Natural killer cell treated with Interleukin-12 subunit alpha and Interleukin-12 subunit beta and Interleukin-15 and Interleukin-18, amount 100 ng/mL, for 72 hours (primary cell): Measurements from ENCODE around the gene FNDC3B. TPM values are rescaled to one million over a fixed set of nuclear protein-coding genes. Genes with fewer than 3 reads are reported as not detected.
A peak's percentile ranks its signal among the peaks of the same experiment; 100 is the strongest.

ENCODE experiments used
- ATAC-seq, 2 donors: fragments of 150-1000 bp; cut with Tn5 transposase in 1 of 2; sonication (Bioruptor Pico), chemical (Tn5 transposase) in 1 of 2; 2 replicates each; pipeline ENCODE4 v1.10.0; 2021
- DNase-seq: peaks from one replicate; pipeline ENCODE4 v3.0.0; 2022; ENCODE audit warnings: low spot score
- H3K27ac Mint-ChIP-seq, 2 donors: 1 replicate in 1 of 2; 2 replicates in 1 of 2; pipeline ENCODE4 v1.8.0; 2022; ENCODE audit warnings: mixed read lengths in 2 of 2, mild to moderate bottlenecking in 1 of 2, moderate library complexity in 1 of 2
- H3K27me3 Mint-ChIP-seq, 2 donors: 1 replicate in 1 of 2; 2 replicates in 1 of 2; pipeline ENCODE4 v1.8.0; 2022; ENCODE audit warnings: mixed read lengths in 2 of 2
- H3K36me3 Mint-ChIP-seq: one replicate; pipeline ENCODE4 v1.8.0; 2022; ENCODE audit warnings: mixed read lengths
- H3K4me1 Mint-ChIP-seq, 2 donors: 1 replicate in 1 of 2; 2 replicates in 1 of 2; pipeline ENCODE4 v1.8.0; 2022; ENCODE audit warnings: low read depth in 2 of 2, mixed read lengths in 2 of 2, mild to moderate bottlenecking in 1 of 2
- H3K4me3 Mint-ChIP-seq: one replicate; pipeline ENCODE4 v1.8.0; 2022; ENCODE audit warnings: mixed read lengths
- H3K9me3 Mint-ChIP-seq: 2 replicates; pipeline ENCODE4 v1.8.0; 2022; ENCODE audit warnings: mixed read lengths
- total RNA-seq, 2 donors: library from RNA; stranded (reverse); gene quantifications; one replicate each; pipeline ENCODE4 v1.2.3, GENCODE V29; 2022

The FNDC3B gene
- total RNA-seq, 2 donors from 2014 or later: 149 to 217 TPM

DNA sequence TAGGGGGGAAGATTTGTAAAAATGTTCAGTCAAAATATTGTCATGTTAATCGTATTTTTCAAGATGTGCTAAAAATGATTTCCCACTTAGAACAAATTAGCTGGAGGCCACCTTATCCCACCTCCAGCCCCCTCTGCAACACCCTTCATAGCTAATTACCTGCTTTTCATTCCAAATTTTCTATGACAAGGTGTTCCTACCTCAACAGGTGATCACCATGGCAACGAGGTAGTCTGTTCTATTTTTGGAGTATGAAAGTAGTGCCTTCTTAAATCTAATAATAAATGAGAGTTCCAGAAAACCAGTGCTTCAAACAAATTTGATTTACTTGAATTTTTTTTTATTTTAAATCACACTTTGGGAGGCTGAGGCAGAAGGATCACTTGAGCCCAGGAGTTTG lies 149.8 kb downstream of the FNDC3B start:
- Mint-ChIP-seq H3K27ac (no peak overlapping the region), H3K36me3 (no peaks in the 10 kb centered on the region), H3K9me3 (no peaks in the 10 kb centered on the region), H3K4me3 (no peak overlapping the region), H3K27me3 (no peaks in the 10 kb centered on the region), H3K4me1 (peaks cover 21 to 30% of the 10 kb centered on the region in 2 donors)
- DNase-seq (no peak), ATAC-seq (no peak)

GRCh38 chr3:172189987-172190603 lies 150.7 kb downstream of the FNDC3B start:
- Mint-ChIP-seq H3K9me3 (no peaks in the 10 kb centered on the region), H3K27ac (no peak overlapping the region), H3K36me3 (no peaks in the 10 kb centered on the region), H3K4me1 (peaks cover 23 to 28% of the 10 kb centered on the region in 2 donors), H3K27me3 (no peaks in the 10 kb centered on the region), H3K4me3 (no peak overlapping the region)
- ATAC-seq: no peak
- DNase-seq: no peak

DNA sequence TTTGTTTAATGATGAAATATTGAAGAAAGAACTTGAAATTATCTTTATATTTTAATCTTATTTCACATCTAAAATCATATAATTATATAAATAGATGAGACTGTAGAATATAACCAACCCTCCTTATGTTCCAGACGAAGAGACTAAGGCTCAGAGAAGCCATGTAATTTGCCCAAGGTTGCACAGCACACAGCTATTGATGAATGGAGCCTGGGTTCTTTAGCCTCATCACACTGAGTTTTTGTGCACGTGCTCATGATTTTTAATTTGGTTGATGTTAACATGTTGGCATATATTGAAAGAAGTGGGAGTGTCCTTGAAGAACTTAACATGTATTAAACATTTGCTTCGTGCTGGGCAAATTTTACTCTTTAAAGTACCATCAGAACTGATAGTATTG lies 151.6 kb downstream of the FNDC3B start:
- Mint-ChIP-seq H3K27ac (peak overlapping the region in 1 of 2 donors; percentile 54), H3K27me3 (no peaks in the 10 kb centered on the region), H3K4me1 (peaks cover 29 to 30% of the 10 kb centered on the region in 2 donors), H3K9me3 (no peaks in the 10 kb centered on the region), H3K4me3 (no peak overlapping the region), H3K36me3 (no peaks in the 10 kb centered on the region)
- no peak for ATAC-seq
- DNase-seq: no peak

DNA sequence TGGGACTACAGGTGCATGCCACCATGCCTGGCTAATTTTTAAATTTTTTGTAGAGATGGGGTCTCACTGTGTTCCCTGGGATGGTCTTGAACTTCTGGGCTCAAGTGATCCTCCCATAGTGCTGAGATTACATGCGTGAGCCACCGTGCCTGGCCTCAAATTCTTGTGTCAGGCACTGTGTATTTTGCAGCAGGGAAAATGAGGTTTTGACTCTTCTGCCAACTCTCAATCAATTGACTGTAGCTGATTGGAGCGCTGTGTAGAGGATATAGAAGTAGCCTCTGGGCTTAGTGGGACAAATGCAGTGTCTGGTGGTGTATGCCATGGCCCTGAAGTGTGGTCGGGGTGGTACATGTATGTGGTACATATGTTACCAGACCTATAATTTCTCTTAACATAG lies 152.3 kb downstream of the FNDC3B start:
- Mint-ChIP-seq H3K27ac (peak overlapping the region in 1 of 2 donors; percentile 54), H3K9me3 (no peaks in the 10 kb centered on the region), H3K4me1 (peaks cover 27 to 30% of the 10 kb centered on the region in 2 donors), H3K4me3 (no peak overlapping the region), H3K36me3 (no peaks in the 10 kb centered on the region), H3K27me3 (no peaks in the 10 kb centered on the region)
- ATAC-seq: no peak
- no peak for DNase-seq

DNA sequence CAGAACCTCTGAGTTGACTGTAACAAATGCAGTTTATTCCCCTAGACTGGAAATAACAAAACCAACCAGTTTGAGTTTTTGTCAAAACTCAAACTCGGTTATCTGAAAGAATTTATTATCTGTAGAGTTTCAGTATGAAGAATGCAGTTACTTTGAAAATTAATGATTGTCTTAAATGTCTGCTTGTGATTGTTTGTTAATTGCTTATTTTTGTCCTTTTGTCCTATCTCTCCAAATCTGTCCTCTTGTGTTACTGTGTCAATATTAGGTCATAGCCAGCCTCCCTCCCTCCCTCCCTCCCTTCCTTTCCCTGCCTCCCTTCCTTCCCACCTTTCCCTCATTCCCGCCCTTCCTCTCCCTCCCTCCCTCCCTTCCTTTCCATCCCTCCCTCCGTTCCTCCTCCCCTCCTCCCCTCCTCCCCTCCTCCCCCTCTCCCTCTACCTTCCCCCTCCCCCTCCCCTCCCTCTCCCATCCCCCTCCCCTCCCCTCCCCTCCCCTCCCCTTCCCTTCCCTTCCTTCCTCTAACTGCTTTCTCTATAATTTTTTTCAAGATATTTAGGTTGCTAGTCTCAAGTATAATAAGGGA lies 153.5 kb downstream of the FNDC3B start:
- Mint-ChIP-seq H3K4me1 (peaks cover 24 to 30% of the 10 kb centered on the region in 2 donors), H3K9me3 (no peaks in the 10 kb centered on the region), H3K27ac (no peak overlapping the region), H3K36me3 (no peaks in the 10 kb centered on the region), H3K4me3 (no peak overlapping the region), H3K27me3 (no peaks in the 10 kb centered on the region)
- no peak for DNase-seq
- ATAC-seq: no peak

DNA sequence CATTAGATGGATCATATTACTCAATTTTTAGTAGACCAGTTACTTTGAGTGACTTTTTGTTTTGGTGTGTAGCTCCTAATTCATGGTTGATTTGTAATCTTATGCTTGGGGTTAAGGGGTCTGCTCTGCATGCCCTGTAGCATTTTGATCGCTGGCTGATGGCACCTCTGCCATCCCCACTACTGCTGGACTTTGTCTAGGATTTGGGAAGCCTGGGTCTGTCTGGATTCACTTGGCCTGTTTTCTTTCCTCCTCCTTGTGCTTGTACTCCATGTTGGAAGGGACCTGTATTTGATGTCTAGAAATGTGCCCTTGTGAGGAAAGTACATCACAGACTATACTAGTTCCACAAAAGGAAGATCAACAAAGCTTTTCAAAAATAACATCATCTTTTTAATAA lies 154.1 kb downstream of the FNDC3B start:
- no peaks in the 10 kb centered on the region for H3K27me3 Mint-ChIP-seq
- H3K4me1 Mint-ChIP-seq: peaks cover 26 to 34% of the 10 kb centered on the region in 2 donors
- DNase-seq (no peak), ATAC-seq (no peak)
- H3K36me3 Mint-ChIP-seq: no peaks in the 10 kb centered on the region
- H3K27ac Mint-ChIP-seq: peak overlapping the region; percentile 21 to 79
- no peak overlapping the region for H3K4me3 Mint-ChIP-seq
- no peaks in the 10 kb centered on the region for H3K9me3 Mint-ChIP-seq

GRCh38 chr3:172194702-172195406 lies 155.5 kb downstream of the FNDC3B start:
- peak in 1 of 2 donors; percentile 68 for ATAC-seq
- H3K27ac Mint-ChIP-seq: peak overlapping the region; percentile 31 to 46
- no peak overlapping the region for H3K4me3 Mint-ChIP-seq
- no peak for DNase-seq
- H3K27me3 Mint-ChIP-seq: no peaks in the 10 kb centered on the region
- peaks cover 30 to 41% of the 10 kb centered on the region in 2 donors for H3K4me1 Mint-ChIP-seq
- H3K9me3 Mint-ChIP-seq: no peaks in the 10 kb centered on the region
- no peaks in the 10 kb centered on the region for H3K36me3 Mint-ChIP-seq

DNA sequence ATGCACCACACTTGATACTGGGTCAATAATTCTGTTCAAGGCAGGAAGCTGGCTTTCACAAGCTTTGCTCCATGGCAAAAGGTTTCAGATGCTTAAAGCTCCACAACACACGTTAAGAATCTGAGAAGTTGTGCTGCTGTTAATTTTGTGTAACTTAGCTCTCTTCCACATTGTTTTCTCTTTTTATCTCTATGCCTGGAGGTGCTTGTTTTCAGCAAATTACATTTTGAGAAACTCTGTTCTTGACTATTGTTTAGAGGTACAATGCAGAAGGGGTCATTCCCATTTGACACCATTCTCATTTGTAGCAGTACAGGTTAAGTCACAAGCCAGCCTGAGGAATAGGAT lies 156.0 kb downstream of the FNDC3B start:
- Mint-ChIP-seq H3K9me3 (no peaks in the 10 kb centered on the region), H3K27me3 (no peaks in the 10 kb centered on the region), H3K4me3 (peak overlapping the region; percentile 22), H3K27ac (peak overlapping the region; percentile 16 to 31), H3K4me1 (peaks cover 30 to 41% of the 10 kb centered on the region in 2 donors), H3K36me3 (no peaks in the 10 kb centered on the region)
- ATAC-seq: no peak
- no peak for DNase-seq

DNA sequence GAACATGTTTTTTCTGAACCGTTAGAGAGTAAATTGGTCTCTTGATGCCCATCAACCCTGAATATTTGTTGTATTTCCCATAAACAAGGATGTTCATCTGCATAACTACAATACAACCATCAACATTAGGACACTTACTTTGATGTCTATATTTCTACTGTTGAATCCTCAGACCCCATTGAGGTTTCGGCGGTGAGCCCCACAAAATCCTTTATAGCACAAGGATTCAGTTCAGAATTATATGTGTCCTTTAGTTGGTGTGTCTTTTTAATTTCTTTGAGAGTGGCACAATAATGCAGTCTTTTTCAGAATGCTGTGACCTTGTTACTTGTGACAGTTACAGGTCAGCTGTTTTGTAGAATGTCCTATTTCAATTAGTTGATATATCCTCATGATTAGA lies 158.0 kb downstream of the FNDC3B start:
- Mint-ChIP-seq H3K4me1 (peaks cover 36 to 46% of the 10 kb centered on the region in 2 donors), H3K27ac (no peak overlapping the region), H3K4me3 (no peak overlapping the region), H3K27me3 (no peaks in the 10 kb centered on the region), H3K9me3 (no peaks in the 10 kb centered on the region), H3K36me3 (no peaks in the 10 kb centered on the region)
- no peak for ATAC-seq
- DNase-seq: no peak

GRCh38 chr3:172198428-172198827 lies 159.1 kb downstream of the FNDC3B start:
- DNase-seq: no peak
- Mint-ChIP-seq H3K27ac (peak overlapping the region in 1 of 2 donors; percentile 28), H3K4me3 (no peak overlapping the region), H3K9me3 (no peaks in the 10 kb centered on the region), H3K36me3 (no peaks in the 10 kb centered on the region), H3K27me3 (no peaks in the 10 kb centered on the region), H3K4me1 (peaks cover 44 to 52% of the 10 kb centered on the region in 2 donors)
- no peak for ATAC-seq

DNA sequence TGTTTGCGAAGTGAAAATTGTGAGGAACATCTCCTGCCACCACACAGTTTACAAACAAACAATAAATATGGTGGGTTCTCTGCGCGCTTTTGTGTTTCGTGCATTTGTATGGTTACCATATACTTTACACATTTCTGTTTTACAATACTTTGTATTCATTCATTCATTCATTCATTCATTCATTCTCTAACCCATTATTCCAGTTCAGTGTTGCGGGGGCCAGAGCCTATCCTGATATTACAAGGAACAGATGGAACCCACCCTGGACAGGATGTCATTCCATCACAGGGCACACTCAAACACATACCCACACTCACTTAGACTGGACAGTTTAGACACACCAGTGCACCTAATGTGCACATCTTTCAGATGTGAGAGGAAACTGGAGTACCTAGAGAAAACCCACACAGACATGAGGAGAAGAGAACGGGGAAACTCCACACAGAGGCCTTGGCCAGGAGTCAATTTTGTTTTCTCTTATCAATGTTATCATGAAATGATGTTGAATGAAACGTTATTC lies 160.5 kb downstream of the FNDC3B start:
- H3K27ac Mint-ChIP-seq: peak overlapping the region in 1 of 2 donors; percentile 29
- H3K4me1 Mint-ChIP-seq: peaks cover 48 to 60% of the 10 kb centered on the region in 2 donors
- DNase-seq (no peak), ATAC-seq (no peak)
- H3K9me3 Mint-ChIP-seq: peaks cover 3% of the 10 kb centered on the region
- H3K27me3 Mint-ChIP-seq: no peaks in the 10 kb centered on the region
- H3K4me3 Mint-ChIP-seq: no peak overlapping the region
- peaks cover 11% of the 10 kb centered on the region for H3K36me3 Mint-ChIP-seq

- peaks cover 20% of the 10 kb centered on the region for H3K36me3 Mint-ChIP-seq
- ATAC-seq: no peak
- peaks cover 6% of the 10 kb centered on the region for H3K9me3 Mint-ChIP-seq
- H3K27ac Mint-ChIP-seq: peak overlapping the region in 1 of 2 donors; percentile 74
- H3K4me1 Mint-ChIP-seq: peaks cover 47 to 60% of the 10 kb centered on the region in 2 donors
- no peaks in the 10 kb centered on the region for H3K27me3 Mint-ChIP-seq
- no peak overlapping the region for H3K4me3 Mint-ChIP-seq
- DNase-seq: no peak
Observed at GRCh38 chr3:172201136-172201869, 161.9 kb downstream of the FNDC3B start.

DNA sequence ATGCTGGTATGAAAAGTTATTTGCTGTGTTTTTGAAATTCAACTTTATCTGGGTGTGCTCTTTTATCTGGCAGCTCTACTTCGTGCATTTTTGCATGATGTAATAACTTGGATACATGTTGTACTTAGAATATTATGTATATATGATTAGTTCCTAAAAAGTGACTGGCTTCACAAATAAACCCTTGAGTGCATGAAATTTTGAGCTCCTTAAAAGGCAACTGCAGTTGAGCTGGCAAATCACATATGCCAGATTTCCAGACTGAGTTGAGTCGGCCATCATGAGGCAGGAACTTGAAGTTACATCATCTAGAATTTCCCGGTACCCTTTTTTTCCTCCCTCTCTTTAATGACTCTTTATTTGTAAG lies 162.5 kb downstream of the FNDC3B start:
- Mint-ChIP-seq H3K36me3 (peaks cover 23% of the 10 kb centered on the region), H3K4me1 (peaks cover 50 to 61% of the 10 kb centered on the region in 2 donors), H3K9me3 (peaks cover 6% of the 10 kb centered on the region), H3K4me3 (no peak overlapping the region), H3K27ac (peak overlapping the region in 1 of 2 donors; percentile 79), H3K27me3 (no peaks in the 10 kb centered on the region)
- no peak for ATAC-seq
- no peak for DNase-seq
